HL-60/S4 (cell line): ENCODE data around the gene PDE3A.

ENCODE experiments used
- in situ Hi-C: fragments of 300-500 bp; cut with MboI; formaldehyde crosslinking; loops from 2 replicates; pipeline ENCODE4 v1.14.3; 2022; ENCODE audit warnings: low sequenced_read_pairs

PDE3A gene

DNA sequence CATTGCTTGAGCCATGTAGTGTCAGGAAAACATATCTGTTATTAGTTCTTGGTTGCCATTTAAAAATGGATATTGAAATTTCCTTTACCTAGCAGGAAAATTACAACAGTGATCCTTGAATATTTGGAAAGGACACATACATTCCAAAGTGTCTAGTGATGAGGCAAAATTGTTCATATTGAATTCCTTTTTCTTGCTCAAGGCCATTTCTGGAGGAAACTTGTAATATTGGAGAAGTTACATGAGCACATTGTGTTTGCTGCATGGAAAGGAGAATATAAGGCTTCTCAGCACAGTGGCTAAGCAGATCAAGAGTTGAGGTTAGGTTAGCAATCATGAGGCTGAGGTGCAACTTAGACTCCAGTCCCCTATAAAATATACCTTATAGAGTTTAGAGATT is 121.9 kb downstream of the PDE3A start:
- in situ Hi-C loops, result no loop called here

DNA sequence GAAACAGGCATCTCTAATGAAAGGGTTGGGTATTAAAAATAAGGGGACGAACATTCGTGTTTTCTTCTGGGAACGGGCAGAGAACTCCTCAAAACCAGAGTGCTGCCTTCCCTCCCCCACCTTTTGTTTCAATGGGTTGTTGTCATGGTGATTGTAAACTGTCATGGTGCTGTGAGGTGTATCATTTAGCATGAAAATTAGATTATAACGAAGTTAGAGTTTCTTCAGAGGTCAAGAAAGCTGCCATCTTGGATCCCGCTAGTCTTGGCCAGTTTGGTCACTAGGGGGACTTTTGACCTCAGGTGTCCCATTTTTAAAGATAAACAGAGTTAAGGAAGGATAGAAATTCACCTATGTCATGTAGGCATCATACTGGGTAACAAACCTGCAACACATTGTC is 123.0 kb downstream of the PDE3A start:
- in situ Hi-C loops, result no loop called here

- in situ Hi-C loops, result no loop called here
Observed at GRCh38 chr12:20492251-20492760, 124.0 kb downstream of the PDE3A start.

GRCh38 chr12:20493934-20494333 is 125.6 kb downstream of the PDE3A start:
- in situ Hi-C loops, result no loop called here

- in situ Hi-C loops, result no loop called here
Observed at GRCh38 chr12:20494851-20495250, 126.5 kb downstream of the PDE3A start.

GRCh38 chr12:20495997-20496396 is 127.7 kb downstream of the PDE3A start:
- in situ Hi-C loops, result no loop called here

GRCh38 chr12:20497707-20498106 is 129.4 kb downstream of the PDE3A start:
- in situ Hi-C loops, result no loop called here

DNA sequence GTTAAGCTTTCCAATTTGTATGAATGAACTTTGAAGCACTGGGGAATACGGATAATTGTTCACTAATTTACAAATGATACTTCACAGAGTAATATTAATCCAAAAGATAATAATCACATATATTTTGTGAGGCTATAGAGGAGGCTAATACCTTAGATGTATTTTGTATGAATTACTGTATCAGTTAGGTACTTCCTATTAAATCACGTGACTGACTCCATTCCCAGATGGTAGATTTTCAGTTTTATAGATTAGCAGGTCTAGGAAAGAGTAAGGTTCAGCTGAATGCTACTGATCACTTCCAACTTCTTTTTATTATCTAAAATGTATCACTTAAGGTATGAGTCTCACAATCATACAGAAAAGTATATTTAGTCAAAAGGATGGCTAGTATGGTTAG is 133.6 kb downstream of the PDE3A start:
- in situ Hi-C loops, result no loop called here

- in situ Hi-C loops, result no loop called here
Observed at GRCh38 chr12:20503858-20504257, 135.5 kb downstream of the PDE3A start.

- in situ Hi-C loops, result no loop called here
Observed at GRCh38 chr12:20505056-20505455, 136.7 kb downstream of the PDE3A start.

DNA sequence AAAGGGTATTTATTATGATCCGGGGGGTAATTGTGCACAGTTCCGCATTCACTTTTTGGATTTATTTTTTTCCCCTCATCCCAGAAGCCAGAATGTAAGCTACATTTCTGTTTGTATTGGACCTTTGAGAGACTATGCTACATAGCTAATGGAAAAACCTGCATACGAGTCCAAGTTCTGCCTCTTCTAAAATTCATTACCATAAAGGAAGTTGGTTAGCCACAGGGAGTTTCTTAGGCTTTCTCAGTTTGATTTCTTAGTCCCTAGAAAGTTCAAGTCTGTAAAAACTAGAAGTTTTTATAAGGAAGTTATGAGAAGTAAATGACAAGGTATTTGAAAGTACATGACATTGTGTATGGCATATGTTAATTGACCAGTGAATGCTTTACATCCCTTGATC is 138.7 kb downstream of the PDE3A start:
- in situ Hi-C loops, result no loop called here

- in situ Hi-C loops, result no loop called here
Observed at GRCh38 chr12:20507711-20508110, 139.4 kb downstream of the PDE3A start.

GRCh38 chr12:20508359-20508758 is 140.0 kb downstream of the PDE3A start:
- in situ Hi-C loops, result no loop called here

GRCh38 chr12:20508962-20509361 is 140.6 kb downstream of the PDE3A start:
- in situ Hi-C loops, result no loop called here

DNA sequence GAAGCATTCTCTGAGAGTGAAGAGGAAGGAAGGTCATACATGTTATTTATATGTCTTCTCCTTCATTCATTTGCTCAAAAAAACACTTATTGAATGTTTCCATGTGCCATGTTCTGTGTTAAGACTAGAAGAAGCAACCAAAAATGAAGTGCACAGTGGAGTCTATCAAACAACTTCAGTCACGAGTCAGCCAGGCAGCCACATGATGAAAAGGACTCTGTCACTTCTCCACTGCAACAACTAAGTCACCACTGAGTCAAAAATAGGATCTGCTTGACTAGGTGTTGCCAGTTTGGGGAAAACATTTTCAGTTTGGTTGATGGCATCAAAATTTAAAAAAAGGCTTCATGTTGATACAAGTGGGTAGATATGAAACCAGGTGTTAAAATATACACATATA is 142.5 kb downstream of the PDE3A start:
- in situ Hi-C loops, result no loop called here

GRCh38 chr12:20513189-20513588 is 144.9 kb downstream of the PDE3A start:
- in situ Hi-C loops, result no loop called here

- in situ Hi-C loops, result no loop called here
Observed at GRCh38 chr12:20514598-20514997, 146.3 kb downstream of the PDE3A start.

DNA sequence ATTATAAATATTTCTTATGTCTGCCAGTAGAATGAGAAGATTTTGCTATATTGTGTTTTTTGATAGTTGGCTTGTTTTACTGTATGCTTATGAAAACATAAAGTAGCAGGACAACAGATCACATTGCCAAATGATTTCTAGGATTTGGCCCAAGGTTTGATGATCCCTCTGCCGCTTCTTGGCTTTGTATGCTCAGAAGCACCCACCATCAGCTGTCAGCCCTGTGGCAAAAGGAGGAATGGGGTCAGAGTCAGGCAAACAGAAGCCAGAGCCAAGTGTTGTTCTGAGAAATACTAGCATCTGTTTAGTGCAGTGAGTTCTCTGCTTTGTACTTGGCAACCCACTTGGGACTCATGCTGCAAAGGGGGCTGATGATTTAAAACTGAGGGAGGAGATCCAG is 152.2 kb downstream of the PDE3A start:
- in situ Hi-C loops, result no loop called here

DNA sequence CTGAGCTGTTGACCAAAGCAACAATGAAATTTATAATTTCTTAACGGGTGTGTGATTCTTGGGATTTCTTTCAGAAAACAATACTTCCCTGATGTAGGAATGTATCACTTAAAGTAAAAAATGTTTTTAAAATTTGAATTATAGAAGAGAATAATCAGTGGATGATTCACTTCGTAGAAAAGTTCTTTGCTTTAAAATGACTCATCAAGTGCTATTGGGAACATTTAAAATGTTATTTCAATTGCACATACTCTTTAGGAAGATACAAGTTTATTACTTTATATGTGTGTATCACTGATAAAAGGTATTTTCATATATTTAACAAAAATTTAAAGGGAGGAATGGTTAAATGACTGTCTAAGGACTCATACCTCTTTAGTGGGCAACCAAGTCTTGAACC is 155.3 kb downstream of the PDE3A start:
- in situ Hi-C loops, result no loop called here

- in situ Hi-C loops, result no loop called here
Observed at GRCh38 chr12:20524113-20524512, 155.8 kb downstream of the PDE3A start.

DNA sequence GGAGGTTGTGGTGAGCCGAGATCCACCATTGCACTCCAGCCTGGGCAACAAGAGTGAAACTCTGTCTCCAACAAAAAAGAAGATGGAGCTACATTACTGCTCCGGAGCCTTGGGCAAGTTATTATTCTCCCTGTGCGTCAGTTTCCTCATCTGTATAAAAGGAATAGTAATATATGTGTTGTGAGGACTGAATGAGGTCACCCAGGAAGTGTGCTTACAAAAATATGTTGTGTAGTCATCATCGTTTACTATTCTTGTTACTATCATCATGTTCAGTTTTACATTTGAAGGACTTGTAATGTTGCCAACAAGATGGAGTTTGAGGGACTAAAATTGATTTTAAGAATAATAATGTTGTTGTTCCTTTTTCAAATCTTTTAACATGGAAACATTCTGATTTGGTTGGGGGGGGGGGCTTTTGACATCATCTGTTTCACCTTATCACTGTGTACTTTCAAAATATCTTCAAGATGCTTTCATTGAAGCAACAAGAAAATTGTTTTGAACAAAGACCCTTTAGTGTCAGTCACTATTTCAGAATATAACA is 156.8 kb downstream of the PDE3A start:
- in situ Hi-C loops, result no loop called here

DNA sequence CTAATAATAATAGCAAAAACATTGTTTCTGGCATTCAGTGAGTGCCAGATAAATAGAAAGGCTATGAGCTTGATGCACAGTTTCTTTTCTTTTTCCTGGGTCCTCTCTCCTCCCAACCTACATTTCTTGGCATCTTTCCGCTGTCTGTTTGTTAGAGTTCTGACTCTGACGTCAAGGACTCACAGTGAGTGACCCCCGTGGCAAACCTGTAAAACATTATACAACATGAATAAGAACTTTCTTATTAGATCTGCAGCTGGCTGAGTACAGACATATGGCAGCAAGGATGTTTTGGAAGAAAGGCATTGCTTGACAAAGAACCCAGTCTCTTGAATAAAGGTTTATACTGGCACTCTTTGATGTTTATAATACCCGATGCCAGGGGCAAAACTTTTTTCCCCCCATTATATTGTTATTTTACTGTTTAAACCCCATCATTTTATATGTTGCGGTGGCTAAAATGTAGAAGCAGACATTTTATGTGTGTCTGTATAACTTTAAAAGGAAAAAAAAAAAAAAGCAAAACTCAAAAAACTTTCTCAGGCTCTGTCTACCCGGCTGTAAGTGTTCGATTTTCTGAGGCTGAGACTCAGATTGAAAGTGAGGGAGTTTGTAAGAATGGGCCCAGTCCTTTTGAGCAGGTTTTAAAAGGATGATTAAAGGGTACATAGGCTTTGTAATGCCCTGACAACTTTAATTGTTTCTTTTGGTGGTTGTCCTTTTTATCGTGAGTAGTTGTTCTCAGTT is 159.3 kb downstream of the PDE3A start:
- in situ Hi-C loops, result no loop called here

DNA sequence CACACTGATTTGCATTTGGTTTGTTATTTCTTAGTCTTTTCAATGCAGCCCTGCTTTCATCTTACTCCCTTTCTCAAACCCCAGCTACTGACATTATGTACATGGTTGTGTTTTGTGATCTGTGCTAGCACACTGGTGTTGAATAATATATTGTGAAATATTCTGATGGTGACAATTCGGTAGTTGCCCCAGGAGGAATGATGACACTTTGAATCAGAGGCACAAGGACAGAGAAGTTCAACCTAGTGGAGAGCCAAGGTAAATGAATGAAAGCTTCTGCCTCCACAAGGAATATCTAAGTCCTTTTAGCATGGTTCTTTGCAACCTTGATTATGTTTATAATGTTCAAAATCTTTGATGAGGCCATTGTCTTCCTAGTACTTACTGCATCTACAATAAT is 159.9 kb downstream of the PDE3A start:
- in situ Hi-C loops, result no loop called here
